Endothelial cell of umbilical vein (primary cell): Measurements from ENCODE around the gene GATAD2A. TPM values are rescaled to one million over a fixed set of nuclear protein-coding genes. Genes with fewer than 3 reads are reported as not detected.

ENCODE experiments used
- BruUV-seq: library from RNA; stranded (reverse); fragments of 400-500 nt; replicated peaks from 2 replicates; lab custom pipeline; 2021; lab: Mats Ljungman, UMichigan
- CTCF ChIA-PET: fragments of 300-600, 350-600 bp; sonication (Branson Sonifier 250); formaldehyde crosslinking; loops from one replicate; lab custom pipeline; 2021; ENCODE audit warnings: antibody characterized with exemption, inconsistent platforms; lab: Charles Lee
- POLR2A ChIA-PET: fragments of 300-600, 350-600 bp; sonication (Branson Sonifier 250); formaldehyde crosslinking; loops from one replicate; lab custom pipeline; 2021; ENCODE audit warnings: antibody characterized with exemption, inconsistent platforms; lab: Charles Lee
- DNase-seq: peaks from one replicate; pipeline ENCODE4 v3.0.0-alpha.2; 2011; ENCODE audit warnings: low read depth, low spot score
- FAIRE-seq: peaks from 2 replicates; lab custom pipeline; 2011; peaks lifted over from hg19 to GRCh38; lab: Jason Lieb, UNC
- H2AFZ ChIP-seq: 2 replicates; pipeline ENCODE4 v1.6.0; 2012; ENCODE audit warnings: low read depth, low read length, control low read depth, inconsistent platforms
- H3K27ac ChIP-seq: 2 replicates; pipeline ENCODE4 v1.5.1; 2011; ENCODE audit warnings: low read depth, mild to moderate bottlenecking, control low read depth, low read length, moderate library complexity; ENCODE audit not compliant: insufficient read depth
- H3K27me3 ChIP-seq, 2 experiments: 2 replicates each; pipeline versions ENCODE4 v1.6.0 to v1.6.1; 2011; ENCODE audit warnings: low read length in 2 of 2, mixed read lengths in 1 of 2; ENCODE audit not compliant: control insufficient read depth in 2 of 2, insufficient read depth in 2 of 2
- H3K36me3 ChIP-seq, 2 experiments: 2 replicates in 1 of 2; 3 replicates in 1 of 2; pipeline ENCODE4 v1.5.1; 2011; ENCODE audit warnings: low read length in 2 of 2, mild to moderate bottlenecking in 1 of 2, moderate library complexity in 1 of 2; ENCODE audit not compliant: control insufficient read depth in 2 of 2, insufficient read depth in 2 of 2; ENCODE audit errors: extremely low read depth in 1 of 2
- H3K4me1 ChIP-seq: 3 replicates; pipeline ENCODE4 v1.5.1; 2011; ENCODE audit warnings: mild to moderate bottlenecking, low read length; ENCODE audit not compliant: control insufficient read depth, insufficient read depth; ENCODE audit errors: extremely low read depth
- H3K4me2 ChIP-seq: 2 replicates; pipeline ENCODE4 v1.6.1; 2011; ENCODE audit warnings: low read length, control low read depth, mixed read lengths; ENCODE audit not compliant: insufficient read depth
- H3K4me3 ChIP-seq, 3 experiments: fragments of 200-600 bp in 1 of 3; sonication (generic), shearing (Covaris generic) in 1 of 3; replicated peaks in 1 of 3; 2 replicates each; pipeline ENCODE4 v1.5.1; 2011 to 2016; ENCODE audit warnings: control low read depth in 3 of 3, low read length in 3 of 3, mild to moderate bottlenecking in 2 of 3, inconsistent platforms in 1 of 3, low read depth in 1 of 3, moderate library complexity in 1 of 3; ENCODE audit not compliant: insufficient read depth in 1 of 3
- H3K79me2 ChIP-seq: 2 replicates; pipeline ENCODE4 v1.6.0; 2012; ENCODE audit warnings: low read length, inconsistent platforms; ENCODE audit not compliant: control insufficient read depth, insufficient read depth
- H3K9ac ChIP-seq: replicated peaks from 2 replicates; pipeline ENCODE3; 2011; ENCODE audit warnings: low read length, control low read depth; ENCODE audit not compliant: insufficient read depth; ENCODE audit errors: extremely low read depth
- H3K9me1 ChIP-seq: replicated peaks from 3 replicates; pipeline ENCODE4 v1.6.0; 2011; ENCODE audit warnings: mild to moderate bottlenecking, low read length; ENCODE audit not compliant: control insufficient read depth, insufficient read depth; ENCODE audit errors: extremely low read depth
- H3K9me3 ChIP-seq: replicated peaks from 2 replicates; pipeline ENCODE4 v1.5.1; 2012; ENCODE audit warnings: low read length, inconsistent platforms; ENCODE audit not compliant: control insufficient read depth, insufficient read depth
- H4K20me1 ChIP-seq: replicated peaks from 2 replicates; pipeline ENCODE3; 2011; ENCODE audit warnings: mild to moderate bottlenecking, low read length; ENCODE audit not compliant: control insufficient read depth, insufficient read depth; ENCODE audit errors: extremely low read depth
- EZH2 ChIP-seq: IDR thresholded peaks from 2 replicates; pipeline ENCODE4 v1.6.1; 2012; ENCODE audit warnings: borderline replicate concordance, low read depth, mild to moderate bottlenecking, moderate library complexity, low read length, inconsistent platforms; ENCODE audit not compliant: severe bottlenecking
- FOS ChIP-seq: IDR thresholded peaks from 2 replicates; pipeline ENCODE4 v1.6.1; 2011; ENCODE audit warnings: mild to moderate bottlenecking, low read length, moderate library complexity, borderline replicate concordance; ENCODE audit not compliant: insufficient read depth
- GATA2 ChIP-seq: IDR thresholded peaks from 2 replicates; pipeline ENCODE4 v1.7.0; 2011; ENCODE audit warnings: low read depth, mild to moderate bottlenecking, moderate library complexity, mixed read lengths, low read length; ENCODE audit not compliant: insufficient read length, insufficient read depth
- JUN ChIP-seq: IDR thresholded peaks from 2 replicates; pipeline ENCODE4 v1.6.1; 2011; ENCODE audit warnings: borderline replicate concordance, low read depth; ENCODE audit not compliant: insufficient read length, insufficient read depth
- MYC ChIP-seq: IDR thresholded peaks from one replicate; pipeline ENCODE4 v1.6.1; 2011; ENCODE audit warnings: mild to moderate bottlenecking, low read depth, low read length
- POLR2A ChIP-seq: IDR thresholded peaks from 2 replicates; pipeline ENCODE4 v1.6.1; 2012; ENCODE audit warnings: low read depth, mild to moderate bottlenecking, control low read depth, low read length
- POLR2AphosphoS5 ChIP-seq: IDR thresholded peaks from 2 replicates; pipeline ENCODE4 v1.6.1; 2012; ENCODE audit warnings: low read depth, mild to moderate bottlenecking, control low read depth, low read length, moderate library complexity; ENCODE audit not compliant: insufficient read depth
- dilution Hi-C: fragments of 300-500 bp; cut with MboI; formaldehyde crosslinking; loops from one replicate; pipeline ENCODE4 v1.15.0; 2019; ENCODE audit warnings: low sequenced_read_pairs; ENCODE audit not compliant: extremely low pct_ligation_motif_present
- intact Hi-C: fragments of 100-400 bp; cut with micrococcal nuclease; formaldehyde crosslinking; loops from one replicate; pipeline ENCODE4 v1.10.0; 2022
- polyA plus RNA-seq, 4 experiments: library from polyadenylated mRNA; depleted of rRNA in 3 of 4; stranded (reverse) in 3 of 4; unstranded in 1 of 4; fragments of >200 nt; gene quantifications; 2 replicates each; pipeline versions ENCODE4 v1.2.1 to v1.2.3, GENCODE V29; 2011 to 2012; ENCODE audit warnings: missing spikeins in 1 of 4
- total RNA-seq: library from RNA; stranded (reverse); gene quantifications from 2 replicates; pipeline ENCODE4 v1.2.3, GENCODE V29; 2021
- TF ChIP-seq, protein P1 (sequence below): IDR thresholded peaks from 2 replicates; pipeline ENCODE4 v1.6.1; 2011; ENCODE audit not compliant: insufficient read depth, insufficient read length
- TF ChIP-seq, protein P2 (sequence below), 2 donors: IDR thresholded peaks; 1 replicate in 1 of 2; 2 replicates in 1 of 2; pipeline ENCODE4 v1.5.1; 2011; ENCODE audit warnings: low read length in 2 of 2, mild to moderate bottlenecking in 2 of 2, moderate library complexity in 2 of 2, control low read depth in 1 of 2, inconsistent platforms in 1 of 2, low read depth in 1 of 2; ENCODE audit not compliant: insufficient read depth in 1 of 2; ENCODE audit errors: extremely low read depth in 1 of 2

Gene GATAD2A
- total and polyA plus RNA-seq, 2 donors (not counting 3 experiments of a cell fraction or from before 2014, with no cell fraction given): 27.3 to 134 TPM

DNA sequence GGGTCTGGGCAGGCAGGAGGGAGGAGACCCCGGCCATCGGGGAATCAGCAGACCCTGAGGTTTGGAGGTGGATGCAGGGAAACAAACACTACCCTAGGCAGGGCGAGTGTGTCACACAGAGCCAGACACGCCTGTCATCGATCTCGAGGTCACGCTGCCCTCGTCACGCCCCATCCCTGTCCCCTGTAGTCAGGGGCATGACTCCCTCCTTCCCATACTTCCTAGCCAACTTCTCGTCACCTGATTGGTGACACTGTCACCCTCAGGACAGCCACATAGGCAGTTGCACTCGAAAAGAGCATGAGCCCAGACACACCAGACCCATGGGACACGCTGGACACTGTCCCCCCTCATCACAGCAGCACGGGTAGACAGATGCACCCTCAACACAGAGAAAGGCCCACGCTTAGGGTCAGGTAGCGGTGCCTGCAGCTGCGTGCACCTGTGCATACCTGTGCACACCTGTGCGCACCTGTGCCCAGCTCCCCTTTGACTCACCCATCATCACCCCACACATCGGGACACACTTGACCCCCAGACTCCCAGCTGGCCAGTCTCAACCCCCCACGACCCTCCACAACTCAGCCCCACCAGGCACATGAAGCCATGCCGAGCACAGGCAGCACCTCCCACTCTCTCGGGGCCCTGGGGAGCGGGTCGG, 144.5 kb downstream of the GATAD2A start:
- no peaks in the 10 kb centered on the region for H3K9me1 ChIP-seq
- ChIA-PET POLR2A (no interaction called here), CTCF (no interaction called here)
- H3K4me2 ChIP-seq: no peak overlapping the region
- dilution Hi-C loops: no loop called here
- no peaks in the 10 kb centered on the region for H3K27me3 ChIP-seq
- no peak overlapping the region for H3K9ac ChIP-seq
- intact Hi-C loops: loop anchor here (5.0 kb wide), 1 partner anchor 92 kb away; the partner anchor contains the start of gene GMIP
- H3K4me3 ChIP-seq: no peak overlapping the region
- no peaks in the 10 kb centered on the region for H3K4me1 ChIP-seq
- no peak overlapping the region for H3K27ac ChIP-seq
- FAIRE-seq: no peak
- no peaks in the 10 kb centered on the region for H4K20me1 ChIP-seq
- H2AFZ ChIP-seq: no peak overlapping the region
- H3K36me3 ChIP-seq: no peaks in the 10 kb centered on the region
- H3K79me2 ChIP-seq: no peaks in the 10 kb centered on the region
- no peak for DNase-seq
- H3K9me3 ChIP-seq: no peaks in the 10 kb centered on the region
- TF ChIP-seq, protein P1, sequence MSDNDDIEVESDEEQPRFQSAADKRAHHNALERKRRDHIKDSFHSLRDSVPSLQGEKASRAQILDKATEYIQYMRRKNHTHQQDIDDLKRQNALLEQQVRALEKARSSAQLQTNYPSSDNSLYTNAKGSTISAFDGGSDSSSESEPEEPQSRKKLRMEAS: no peak
- TF ChIP-seq POLR2AphosphoS5 (no peak), GATA2 (no peak), MYC (no peak), EZH2 (no peak), POLR2A (no peak), FOS (no peak), JUN (no peak)
- TF ChIP-seq, protein P2, sequence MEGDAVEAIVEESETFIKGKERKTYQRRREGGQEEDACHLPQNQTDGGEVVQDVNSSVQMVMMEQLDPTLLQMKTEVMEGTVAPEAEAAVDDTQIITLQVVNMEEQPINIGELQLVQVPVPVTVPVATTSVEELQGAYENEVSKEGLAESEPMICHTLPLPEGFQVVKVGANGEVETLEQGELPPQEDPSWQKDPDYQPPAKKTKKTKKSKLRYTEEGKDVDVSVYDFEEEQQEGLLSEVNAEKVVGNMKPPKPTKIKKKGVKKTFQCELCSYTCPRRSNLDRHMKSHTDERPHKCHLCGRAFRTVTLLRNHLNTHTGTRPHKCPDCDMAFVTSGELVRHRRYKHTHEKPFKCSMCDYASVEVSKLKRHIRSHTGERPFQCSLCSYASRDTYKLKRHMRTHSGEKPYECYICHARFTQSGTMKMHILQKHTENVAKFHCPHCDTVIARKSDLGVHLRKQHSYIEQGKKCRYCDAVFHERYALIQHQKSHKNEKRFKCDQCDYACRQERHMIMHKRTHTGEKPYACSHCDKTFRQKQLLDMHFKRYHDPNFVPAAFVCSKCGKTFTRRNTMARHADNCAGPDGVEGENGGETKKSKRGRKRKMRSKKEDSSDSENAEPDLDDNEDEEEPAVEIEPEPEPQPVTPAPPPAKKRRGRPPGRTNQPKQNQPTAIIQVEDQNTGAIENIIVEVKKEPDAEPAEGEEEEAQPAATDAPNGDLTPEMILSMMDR (IDR thresholded peaks at IDR 0.05; ENCODE audit: extremely low read depth in 1 of 2, insufficient read depth in 1 of 2, low read depth in 1 of 2, low read length in 2 of 2): no peak
- BruUV-seq: no TSS peak
